ENCODE data around the gene CDK2AP2. TPM values are rescaled to one million over a fixed set of nuclear protein-coding genes. Genes with fewer than 3 reads are reported as not detected.
"Not testable (repeated sequence)": the region's sequence is repeated elsewhere in the genome, so short reads cannot be mapped to it uniquely, and the experiment has no call there.

Gene CDK2AP2
- total RNA-seq, 2 donors from 2014 or later = 79.5 to 86.2 TPM

DNA sequence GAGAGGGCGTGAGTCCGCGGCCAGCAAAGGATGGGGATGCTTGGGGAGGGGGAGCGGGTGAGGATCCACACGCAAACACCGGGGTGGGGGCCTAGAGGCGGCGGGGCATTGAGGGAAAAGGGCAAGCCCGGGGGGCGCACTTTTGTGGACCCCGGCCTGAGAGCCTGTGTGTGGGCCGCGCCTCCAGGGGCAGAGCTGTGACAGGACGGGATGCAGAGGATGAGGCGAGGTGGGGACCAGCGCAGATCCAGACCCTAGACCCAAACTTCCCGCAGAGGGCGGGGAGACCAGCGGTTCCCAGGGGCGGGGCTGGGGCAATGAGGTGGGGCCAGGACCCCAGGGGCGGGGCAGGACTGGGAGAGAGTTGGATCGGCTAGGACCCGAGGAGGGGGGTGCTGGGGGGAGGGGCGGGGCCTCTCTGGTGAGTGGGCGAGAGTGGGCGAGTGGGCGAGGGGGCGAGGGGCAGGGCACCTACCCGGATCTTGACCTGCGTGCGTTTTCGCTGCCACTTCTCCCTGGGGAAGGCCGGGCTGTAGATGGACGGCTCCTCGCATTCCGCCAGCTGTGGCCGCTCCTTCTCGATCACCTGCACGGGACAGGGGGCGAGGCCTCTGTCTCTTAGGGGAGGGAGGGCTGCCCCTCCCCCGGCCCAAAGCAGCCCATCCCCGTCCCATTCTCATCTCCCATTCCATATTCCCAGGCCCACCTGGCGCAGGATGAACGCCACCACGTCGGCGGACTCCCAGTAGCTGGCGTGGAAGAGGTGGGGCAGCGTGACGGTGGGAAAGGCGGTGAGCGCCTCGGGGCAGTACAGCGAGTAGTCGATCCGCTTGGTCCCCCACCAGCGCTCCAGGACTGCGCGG, 13.4 kb downstream of the CDK2AP2 start:
- ATAC-seq = no peak
- no peak for DNase-seq
- intact Hi-C loops (cut with DNase I, micrococcal nuclease) = no loop called here

GRCh38 chr11:67493548-67494370, 14.2 kb downstream of the CDK2AP2 start:
- ATAC-seq (no peak), DNase-seq (no peak)
- intact Hi-C loops (cut with DNase I, micrococcal nuclease) = no loop called here

GRCh38 chr11:67492801-67493547, 15.0 kb downstream of the CDK2AP2 start:
- intact Hi-C loops (cut with DNase I, micrococcal nuclease) = no loop called here
- ATAC-seq = no peak
- no peak for DNase-seq

GRCh38 chr11:67492069-67492727, 15.8 kb downstream of the CDK2AP2 start:
- intact Hi-C loops (cut with DNase I, micrococcal nuclease) = no loop called here
- ATAC-seq = no peak

DNA sequence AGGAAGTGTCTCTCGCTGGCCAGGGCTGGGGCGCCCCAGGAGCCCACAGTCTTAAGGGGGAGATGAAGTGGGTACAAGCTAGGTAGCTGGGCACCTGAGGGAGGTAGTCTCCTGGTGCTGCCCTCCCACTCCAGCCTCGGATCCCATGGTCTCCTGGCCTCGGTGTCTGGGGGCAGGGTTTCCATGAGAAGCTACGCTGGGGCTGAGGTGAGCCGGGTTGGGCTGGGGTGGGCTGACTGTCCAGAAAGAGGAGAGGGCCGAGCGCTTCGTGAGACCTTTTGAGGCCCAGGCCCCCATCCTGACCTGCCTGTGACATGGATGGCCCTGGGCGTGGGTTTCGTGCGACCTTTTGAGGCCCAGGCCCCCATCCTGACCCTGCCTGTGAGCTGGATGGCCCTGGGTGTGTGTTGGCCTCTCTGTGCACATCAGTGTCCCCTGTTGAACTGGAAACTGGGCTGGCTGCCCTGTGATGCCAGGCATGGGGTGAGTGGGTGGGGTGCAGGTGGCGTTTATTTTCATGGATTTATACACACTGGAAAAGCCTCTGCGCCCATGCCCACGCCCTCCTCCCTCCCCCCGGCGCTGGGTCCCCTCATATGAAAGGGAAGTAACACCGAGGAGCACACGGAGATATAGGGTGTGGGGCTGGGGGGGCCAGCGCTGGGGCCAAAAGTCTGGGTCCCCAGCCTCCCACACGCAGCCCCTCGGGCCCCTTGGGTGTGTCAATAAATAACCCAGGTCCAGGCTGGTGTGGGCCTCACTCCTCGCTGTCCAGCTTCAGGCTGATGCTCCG, 16.5 kb downstream of the CDK2AP2 start:
- intact Hi-C loops (cut with DNase I, micrococcal nuclease) = no loop called here
- DNase-seq (no peak), ATAC-seq (no peak)

More at GRCh38 chr11:67492069-67492727, 15.8 kb downstream of the CDK2AP2 start:
- no peak for DNase-seq

DNA sequence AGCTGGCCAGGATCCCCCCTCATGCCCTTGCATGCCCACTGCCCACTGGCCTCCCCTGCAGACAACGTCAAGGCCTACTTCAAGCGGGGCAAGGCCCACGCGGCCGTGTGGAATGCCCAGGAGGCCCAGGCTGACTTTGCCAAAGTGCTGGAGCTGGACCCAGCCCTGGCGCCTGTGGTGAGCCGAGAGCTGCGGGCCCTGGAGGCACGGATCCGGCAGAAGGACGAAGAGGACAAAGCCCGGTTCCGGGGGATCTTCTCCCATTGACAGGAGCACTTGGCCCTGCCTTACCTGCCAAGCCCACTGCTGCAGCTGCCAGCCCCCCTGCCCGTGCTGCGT, 17.3 kb downstream of the CDK2AP2 start:
- intact Hi-C loops (cut with DNase I, micrococcal nuclease) = no loop called here
- DNase-seq (no peak), ATAC-seq (no peak)

GRCh38 chr11:67489885-67490726, 17.9 kb downstream of the CDK2AP2 start:
- ATAC-seq (peak; percentile 8), DNase-seq (no peak)
- intact Hi-C loops (cut with DNase I, micrococcal nuclease) = no loop called here

GRCh38 chr11:67489203-67489884, 18.6 kb downstream of the CDK2AP2 start:
- DNase-seq (no peak), ATAC-seq (peak; percentile 77)
- intact Hi-C loops (cut with DNase I, micrococcal nuclease) = no loop called here

GRCh38 chr11:67486481-67487195, 21.3 kb downstream of the CDK2AP2 start:
- intact Hi-C loops (cut with DNase I, micrococcal nuclease) = no loop called here
- ATAC-seq (no peak), DNase-seq (no peak)

DNA sequence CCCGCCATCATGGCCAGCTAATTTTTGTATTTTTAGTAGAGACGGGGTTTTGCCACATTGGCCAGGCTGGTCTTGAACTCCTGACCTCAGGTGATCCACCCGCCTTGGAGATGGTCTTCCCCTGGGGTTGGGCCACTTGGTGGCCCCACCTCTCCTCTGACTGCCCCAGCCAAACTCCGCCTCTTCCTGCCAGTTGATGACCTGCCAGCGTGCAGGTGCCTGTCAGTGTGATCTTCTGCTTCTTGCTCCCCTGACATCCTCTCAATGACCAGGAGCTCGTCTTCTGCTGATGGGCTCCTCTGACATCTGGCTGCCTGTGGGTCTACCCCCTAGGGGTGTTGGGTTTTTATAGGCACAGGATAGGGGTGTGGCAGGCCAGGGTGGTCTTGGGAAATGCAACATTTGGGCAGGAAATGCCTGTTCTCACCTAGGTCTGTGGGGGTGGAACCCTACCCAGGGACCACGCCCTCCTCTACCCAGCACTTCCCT, 22.0 kb downstream of the CDK2AP2 start:
- peak in 1 of 2 donors; percentile 48 for DNase-seq
- intact Hi-C loops (cut with DNase I, micrococcal nuclease); ATAC-seq: not testable (repeated sequence)

- DNase-seq (peak in 1 of 2 donors; percentile 60), ATAC-seq (no peak)
- intact Hi-C loops (cut with DNase I, micrococcal nuclease) = no loop called here
Measured at GRCh38 chr11:67484847-67485311, 23.1 kb downstream of the CDK2AP2 start.

- intact Hi-C loops (cut with DNase I, micrococcal nuclease) = no loop called here
- ATAC-seq (no peak), DNase-seq (no peak)
Measured at GRCh38 chr11:67483831-67484665, 23.9 kb downstream of the CDK2AP2 start.

GRCh38 chr11:67482827-67483798, 24.8 kb downstream of the CDK2AP2 start, which contains the start of gene AIP:
AIP (plus strand) TSS chr11:67483026; CDS start chr11:67483159, 133 bp downstream.
- ATAC-seq (peak; percentile 97), DNase-seq (peak; percentile 97 to 99)
- intact Hi-C loops (cut with DNase I, micrococcal nuclease) = no loop called here
